Sigmoid colon (tissue), 7 donors: Measurements from ENCODE around the gene PRKRIP1. TPM values are rescaled to one million over a fixed set of nuclear protein-coding genes. Genes with fewer than 3 reads are reported as not detected.

Source experiments
- DNase-seq: peaks from one replicate; pipeline ENCODE4 v3.0.0-alpha.2; 2019
- H3K27ac ChIP-seq, 4 donors: fragments of 200-600 bp; sonication (generic); one replicate each; pipeline ENCODE4 v1.5.1; 2016 to 2019; ENCODE audit warnings: mild to moderate bottlenecking in 1 of 4
- H3K27me3 ChIP-seq, 3 donors: fragments of 200-600 bp; sonication (generic); one replicate each; pipeline ENCODE4 v1.5.1; 2019; ENCODE audit warnings: mild to moderate bottlenecking in 1 of 3
- H3K36me3 ChIP-seq, 4 donors: fragments of 200-600 bp; sonication (generic); one replicate each; pipeline ENCODE4 v1.5.1; 2016 to 2019
- H3K4me1 ChIP-seq, 4 donors: fragments of 200-600 bp; sonication (generic); one replicate each; pipeline ENCODE4 v1.5.1; 2017 to 2019
- H3K4me3 ChIP-seq, 4 donors: fragments of 200-600 bp; sonication (generic); one replicate each; pipeline ENCODE4 v1.5.1; 2017 to 2019; ENCODE audit warnings: mild to moderate bottlenecking in 2 of 4, moderate library complexity in 1 of 4
- H3K9me3 ChIP-seq, 4 donors: fragments of 200-600 bp in 3 of 4; sonication (generic) in 3 of 4; one replicate each; pipeline versions ENCODE4 v1.5.1 to v1.6.1; 2013 to 2019
- EP300 ChIP-seq, 4 donors: sonication (generic); formaldehyde crosslinking; IDR thresholded peaks; one replicate each; pipeline ENCODE4 v1.6.1; 2017; ENCODE audit warnings: antibody characterized with exemption in 4 of 4
- POLR2A ChIP-seq, 2 donors: fragments of 450-650 bp; IDR thresholded peaks; one replicate each; pipeline ENCODE4 v1.6.1; 2016; ENCODE audit warnings: antibody characterized with exemption in 2 of 2, mild to moderate bottlenecking in 2 of 2, moderate library complexity in 2 of 2
- POLR2AphosphoS5 ChIP-seq, 4 donors: sonication (generic); formaldehyde crosslinking; IDR thresholded peaks; one replicate each; pipeline ENCODE4 v1.6.1; 2017; ENCODE audit warnings: antibody characterized with exemption in 4 of 4
- WGBS, 2 donors: extraction: QIAGEN DNeasy Blood & Tissue Kit; methylation state at CpG; one replicate each; pipeline ENCODE4 v1.1.7; 2013; 5-methylcytosine and 5-hydroxymethylcytosine counted together
- intact Hi-C: fragments of 100-400 bp; cut with DNase I; formaldehyde crosslinking; loops from one replicate; pipeline ENCODE4 v1.15.1; 2023
- polyA plus RNA-seq, 3 donors: library from polyadenylated mRNA; stranded (reverse); fragments of 200-250 nt; gene quantifications; one replicate each; pipeline ENCODE4 v1.2.3, GENCODE V29; 2013
- total RNA-seq, 4 donors: library from RNA; depleted of rRNA; stranded (reverse); fragments of >200 nt; gene quantifications; one replicate each; pipeline ENCODE4 v1.1.0, GENCODE V29; 2016
- TF ChIP-seq, protein P1 (sequence below), 4 experiments: fragments of 450-650 bp in 3 of 4; fragments of 200-600 bp in 1 of 4; IDR thresholded peaks; one replicate each; pipeline ENCODE4 v1.5.1; 2016 to 2019; ENCODE audit warnings: antibody characterized with exemption in 4 of 4, mild to moderate bottlenecking in 3 of 4, moderate library complexity in 2 of 4
- donor health status: healthy with polysubstance abuse.
- donor health status: Bipolar disorder and iron deficiency.
- donor health status: healthy.

The PRKRIP1 gene
- total and polyA plus RNA-seq, 7 donors = 9.0 to 29.9 (median 24.1) TPM

DNA sequence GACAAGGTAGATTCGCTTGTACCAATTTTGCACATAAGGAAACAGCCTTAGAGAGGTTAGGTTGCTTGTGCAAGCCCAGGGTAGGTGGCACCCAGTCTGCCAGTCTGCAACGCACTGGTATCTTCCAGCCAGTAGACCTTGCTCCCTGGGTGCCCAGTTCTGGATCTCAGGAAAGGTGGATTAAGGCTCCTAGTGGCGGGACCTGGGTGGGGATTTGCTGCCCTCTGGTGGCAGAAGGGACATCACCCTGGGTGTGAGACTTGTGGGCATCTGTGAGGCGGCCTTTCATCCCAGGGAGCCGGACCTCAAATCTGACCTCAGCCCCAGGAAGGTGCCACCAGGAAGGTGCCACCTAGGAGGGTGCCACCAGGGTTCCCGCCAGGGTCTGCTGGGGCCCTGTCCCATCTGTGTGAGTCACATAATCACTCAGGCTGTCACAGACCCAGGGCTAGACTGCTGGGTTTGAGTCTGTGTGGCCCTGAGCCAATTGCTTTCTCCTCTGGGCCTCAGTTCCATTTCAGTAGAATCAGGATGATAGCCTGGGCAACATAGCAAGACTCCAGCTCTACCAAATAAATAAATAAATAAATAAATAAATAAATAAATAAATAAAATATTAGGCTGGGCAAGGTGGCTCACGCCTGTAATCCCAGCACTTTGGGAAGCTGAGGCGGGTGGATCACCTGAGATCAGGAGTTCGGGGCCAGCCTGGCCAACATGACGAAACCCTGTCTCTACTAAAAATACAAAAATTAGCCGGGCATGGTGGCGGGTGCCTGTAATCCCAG is 5.3 kb upstream of the PRKRIP1 start:
- peaks cover 0 to 10% (median 1%) of the 10 kb centered on the region in 4 donors for H3K36me3 ChIP-seq
- intact Hi-C loops = loop anchor here (1.0 to 5.0 kb wide), 2 partner anchors 111 to 849 kb away; no protein-coding TSS in a partner anchor
- 61 to 73% methylated on average over 12 of the region's 12 CpGs for WGBS, 2 donors
- peak; percentile 88 for DNase-seq
- no peaks in the 10 kb centered on the region for H3K9me3 ChIP-seq
- no peak overlapping the region for H3K4me3 ChIP-seq
- TF ChIP-seq POLR2A (IDR thresholded peaks at IDR 0.05) (no peak), POLR2AphosphoS5 (IDR thresholded peaks at IDR 0.05) (no peak), EP300 (IDR thresholded peaks at IDR 0.05) (no peak)
- TF ChIP-seq, protein P1, sequence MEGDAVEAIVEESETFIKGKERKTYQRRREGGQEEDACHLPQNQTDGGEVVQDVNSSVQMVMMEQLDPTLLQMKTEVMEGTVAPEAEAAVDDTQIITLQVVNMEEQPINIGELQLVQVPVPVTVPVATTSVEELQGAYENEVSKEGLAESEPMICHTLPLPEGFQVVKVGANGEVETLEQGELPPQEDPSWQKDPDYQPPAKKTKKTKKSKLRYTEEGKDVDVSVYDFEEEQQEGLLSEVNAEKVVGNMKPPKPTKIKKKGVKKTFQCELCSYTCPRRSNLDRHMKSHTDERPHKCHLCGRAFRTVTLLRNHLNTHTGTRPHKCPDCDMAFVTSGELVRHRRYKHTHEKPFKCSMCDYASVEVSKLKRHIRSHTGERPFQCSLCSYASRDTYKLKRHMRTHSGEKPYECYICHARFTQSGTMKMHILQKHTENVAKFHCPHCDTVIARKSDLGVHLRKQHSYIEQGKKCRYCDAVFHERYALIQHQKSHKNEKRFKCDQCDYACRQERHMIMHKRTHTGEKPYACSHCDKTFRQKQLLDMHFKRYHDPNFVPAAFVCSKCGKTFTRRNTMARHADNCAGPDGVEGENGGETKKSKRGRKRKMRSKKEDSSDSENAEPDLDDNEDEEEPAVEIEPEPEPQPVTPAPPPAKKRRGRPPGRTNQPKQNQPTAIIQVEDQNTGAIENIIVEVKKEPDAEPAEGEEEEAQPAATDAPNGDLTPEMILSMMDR (IDR thresholded peaks at IDR 0.05) = peak; percentile 81 to 93 (median 91)
- H3K4me1 ChIP-seq = peaks cover 0 to 5% (median 0%) of the 10 kb centered on the region in 4 donors
- no peaks in the 10 kb centered on the region for H3K27me3 ChIP-seq
- H3K27ac ChIP-seq = no peak overlapping the region

DNA sequence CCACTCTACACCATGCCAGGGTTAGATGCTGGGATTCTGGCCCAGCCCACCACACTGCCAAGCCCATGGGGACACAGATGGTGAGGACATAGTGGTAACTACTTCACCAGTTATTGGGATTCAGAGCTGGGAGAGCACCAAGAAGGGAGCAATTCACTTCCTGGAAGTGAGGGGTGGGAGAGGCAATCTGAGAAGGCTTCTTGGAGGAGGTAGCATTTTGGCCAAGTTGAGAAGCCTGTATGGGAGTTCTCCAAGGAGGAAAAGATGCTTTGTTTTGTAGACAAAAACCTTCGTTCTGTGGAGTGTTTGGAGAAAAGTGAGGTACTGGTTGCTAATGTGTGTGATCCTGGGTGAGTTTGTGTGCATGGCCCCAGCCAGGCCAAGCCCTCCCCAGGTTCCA is 3.8 kb upstream of the PRKRIP1 start:
- DNase-seq = no peak
- intact Hi-C loops = loop anchor here (5.0 kb wide), 1 partner anchor 850 kb away; no protein-coding TSS in a partner anchor
- H3K27me3 ChIP-seq = no peaks in the 10 kb centered on the region
- H3K36me3 ChIP-seq = no peaks in the 10 kb centered on the region
- H3K4me3 ChIP-seq = no peak overlapping the region
- TF ChIP-seq POLR2AphosphoS5 (IDR thresholded peaks at IDR 0.05) (no peak), POLR2A (IDR thresholded peaks at IDR 0.05) (no peak), EP300 (IDR thresholded peaks at IDR 0.05) (no peak)
- TF ChIP-seq, protein P1 (IDR thresholded peaks at IDR 0.05) = no peak
- peaks cover 0 to 10% (median 8%) of the 10 kb centered on the region in 4 donors for H3K4me1 ChIP-seq
- H3K9me3 ChIP-seq = no peaks in the 10 kb centered on the region
- WGBS, 2 donors = 92 to 95% methylated on average over 1 of the region's 1 CpG
- H3K27ac ChIP-seq = no peak overlapping the region

GRCh38 chr7:102393467-102393866 is 2.7 kb upstream of the PRKRIP1 start:
- Histone ChIP-seq H3K4me3 (no peak overlapping the region), H3K27ac (no peak overlapping the region), H3K27me3 (no peaks in the 10 kb centered on the region), H3K36me3 (no peaks in the 10 kb centered on the region), H3K9me3 (no peaks in the 10 kb centered on the region), H3K4me1 (peaks cover 0 to 19% (median 10%) of the 10 kb centered on the region in 4 donors)
- WGBS, 2 donors = 93 to 94% methylated on average over 9 of the region's 9 CpGs
- DNase-seq = no peak
- TF ChIP-seq POLR2A (IDR thresholded peaks at IDR 0.05) = no peak
- TF ChIP-seq, protein P1 (IDR thresholded peaks at IDR 0.05) = no peak
- no peak for TF ChIP-seq EP300 (IDR thresholded peaks at IDR 0.05)
- TF ChIP-seq POLR2AphosphoS5 (IDR thresholded peaks at IDR 0.05) = no peak
- intact Hi-C loops = loop anchor here (5.0 kb wide), 1 partner anchor 851 kb away; no protein-coding TSS in a partner anchor

DNA sequence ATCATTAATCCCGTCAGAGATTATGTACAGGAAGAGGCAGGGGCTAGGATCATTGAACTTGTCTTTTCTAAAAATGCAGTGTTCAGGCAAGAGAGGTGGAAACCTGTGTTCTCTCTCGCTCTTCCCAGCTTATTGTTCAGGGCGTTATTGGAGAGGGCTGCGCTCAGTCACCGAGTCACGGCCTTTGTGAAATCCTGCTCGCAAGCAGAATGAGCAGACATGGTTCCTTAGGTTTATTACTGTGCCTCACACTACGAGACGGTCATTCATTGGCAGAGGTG is 631 bp upstream of the PRKRIP1 start:
- TF ChIP-seq EP300 (IDR thresholded peaks at IDR 0.05) (no peak), POLR2A (IDR thresholded peaks at IDR 0.05) (no peak), POLR2AphosphoS5 (IDR thresholded peaks at IDR 0.05) (no peak)
- TF ChIP-seq, protein P1 (IDR thresholded peaks at IDR 0.05) = no peak
- Histone ChIP-seq H3K27ac (peak overlapping the region; percentile 82 to 85 (median 84)), H3K9me3 (no peaks in the 10 kb centered on the region), H3K4me3 (peak overlapping the region; percentile 77 to 90 (median 86)), H3K27me3 (no peaks in the 10 kb centered on the region), H3K36me3 (peaks cover 5 to 18% (median 9%) of the 10 kb centered on the region in 4 donors), H3K4me1 (peaks cover 0 to 19% (median 10%) of the 10 kb centered on the region in 4 donors)
- DNase-seq = peak; percentile 55
- 3 to 13% methylated on average over 9 of the region's 9 CpGs for WGBS, 2 donors
- intact Hi-C loops = no loop called here
